Measurements from ENCODE around the gene ENAM.

The ENAM gene

GRCh38 chr4:70594196-70594595 is 34.3 kb upstream of the ENAM start:
- TF ChIP-seq CTCF (IDR thresholded peaks at IDR 0.05; ENCODE audit: low read depth, low read length), result no peak
- H3K4me3 ChIP-seq (ENCODE audit: low read depth, low read length), result no peak overlapping the region

- no peak overlapping the region for H3K4me3 ChIP-seq (ENCODE audit: low read depth, low read length)
- no peak for TF ChIP-seq CTCF (IDR thresholded peaks at IDR 0.05; ENCODE audit: low read depth, low read length)
Observed at GRCh38 chr4:70600305-70600704, 28.2 kb upstream of the ENAM start.

- TF ChIP-seq CTCF (IDR thresholded peaks at IDR 0.05; ENCODE audit: low read depth, low read length), result no peak
- H3K4me3 ChIP-seq (ENCODE audit: low read depth, low read length), result no peak overlapping the region
Observed at GRCh38 chr4:70600977-70601376, 27.6 kb upstream of the ENAM start.

- TF ChIP-seq CTCF (IDR thresholded peaks at IDR 0.05; ENCODE audit: low read depth, low read length), result peak; percentile 78
- no peak overlapping the region for H3K4me3 ChIP-seq (ENCODE audit: low read depth, low read length)
Observed at GRCh38 chr4:70601422-70602039, 27.0 kb upstream of the ENAM start.

- no peak overlapping the region for H3K4me3 ChIP-seq (ENCODE audit: low read depth, low read length)
- TF ChIP-seq CTCF (IDR thresholded peaks at IDR 0.05; ENCODE audit: low read depth, low read length), result no peak
Observed at GRCh38 chr4:70603856-70604255, 24.7 kb upstream of the ENAM start.

GRCh38 chr4:70606459-70606858 is 22.1 kb upstream of the ENAM start:
- no peak overlapping the region for H3K4me3 ChIP-seq (ENCODE audit: low read depth, low read length)
- no peak for TF ChIP-seq CTCF (IDR thresholded peaks at IDR 0.05; ENCODE audit: low read depth, low read length)

- no peak overlapping the region for H3K4me3 ChIP-seq (ENCODE audit: low read depth, low read length)
- TF ChIP-seq CTCF (IDR thresholded peaks at IDR 0.05; ENCODE audit: low read depth, low read length), result no peak
Observed at GRCh38 chr4:70607334-70607853, 21.1 kb upstream of the ENAM start.
